HTERT RPE-1 (cell line): ENCODE measurements around the gene STAT5B.
"Not testable (repeated sequence)": the region's sequence is repeated elsewhere in the genome, so short reads cannot be mapped to it uniquely, and the experiment has no call there.

Experiments
- in situ Hi-C: fragments of 300-500 bp; cut with MboI; formaldehyde crosslinking; loops from 4 replicates; pipeline ENCODE4 v1.14.3; 2020; ENCODE audit warnings: low sequenced_read_pairs

Gene STAT5B

DNA sequence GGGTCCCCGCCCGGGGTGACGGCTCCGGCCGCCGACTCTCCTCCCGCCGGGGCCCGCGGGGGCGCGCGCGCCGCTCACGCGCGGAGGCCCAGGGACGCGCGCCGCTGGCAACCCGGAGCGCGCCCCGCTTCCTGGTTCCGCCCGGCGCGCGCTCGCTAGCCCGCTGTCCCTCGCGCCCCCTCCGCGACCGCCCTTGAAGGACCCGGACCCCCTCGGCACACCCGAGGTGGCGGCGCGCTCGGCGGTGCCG is at the start of gene STAT5B:
Gene STAT5B, minus strand, starts transcription at position 33 of the 250 bp plus-strand sequence. CDS start 44,264 bp downstream, outside the sequence.
- in situ Hi-C loops: no loop called here

DNA sequence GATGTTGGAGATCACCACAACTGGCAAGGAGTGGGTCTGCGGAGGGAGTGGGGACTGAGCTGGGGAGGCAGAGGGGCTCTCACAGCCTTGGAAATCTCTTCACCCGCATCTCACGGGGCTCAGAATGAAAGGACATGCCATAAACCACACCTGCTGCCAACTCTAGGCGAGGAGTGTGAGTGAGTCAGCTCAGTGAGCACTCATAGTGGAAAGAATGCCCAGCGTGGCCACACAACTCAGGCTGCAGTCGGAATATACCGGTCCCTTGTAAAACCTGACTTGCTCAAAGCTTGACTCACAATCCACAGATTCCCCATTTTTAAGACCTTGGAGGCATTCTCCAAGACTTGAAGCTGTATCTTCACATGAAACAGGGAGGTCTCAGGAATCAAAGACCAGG is 48.8 kb upstream of the STAT5B start:
- in situ Hi-C loops: no loop called here

DNA sequence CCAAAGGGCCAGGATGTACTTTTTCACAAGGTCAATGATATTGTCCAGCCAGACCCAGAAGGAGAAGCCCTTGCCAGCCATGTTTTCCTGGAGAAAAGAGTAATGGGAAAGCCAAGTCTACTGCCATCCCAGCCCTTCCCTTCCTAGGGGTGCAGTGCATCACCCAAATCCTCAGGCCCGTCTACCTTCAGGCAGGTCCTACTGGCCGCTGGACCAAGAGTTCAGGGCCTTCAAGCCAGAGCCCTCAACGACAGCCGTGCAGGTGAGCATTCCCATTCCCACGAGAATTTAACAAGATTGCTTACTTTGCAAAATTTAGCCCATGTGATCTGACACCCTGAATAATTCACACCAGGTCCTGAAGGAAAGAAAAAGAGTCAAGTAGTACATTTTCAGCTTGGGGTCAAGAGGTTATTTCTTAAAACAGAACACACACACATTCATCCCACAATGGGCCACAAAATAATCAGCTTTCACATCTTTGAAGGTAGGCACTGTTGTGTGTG is 47.1 kb upstream of the STAT5B start:
- in situ Hi-C loops: no loop called here

DNA sequence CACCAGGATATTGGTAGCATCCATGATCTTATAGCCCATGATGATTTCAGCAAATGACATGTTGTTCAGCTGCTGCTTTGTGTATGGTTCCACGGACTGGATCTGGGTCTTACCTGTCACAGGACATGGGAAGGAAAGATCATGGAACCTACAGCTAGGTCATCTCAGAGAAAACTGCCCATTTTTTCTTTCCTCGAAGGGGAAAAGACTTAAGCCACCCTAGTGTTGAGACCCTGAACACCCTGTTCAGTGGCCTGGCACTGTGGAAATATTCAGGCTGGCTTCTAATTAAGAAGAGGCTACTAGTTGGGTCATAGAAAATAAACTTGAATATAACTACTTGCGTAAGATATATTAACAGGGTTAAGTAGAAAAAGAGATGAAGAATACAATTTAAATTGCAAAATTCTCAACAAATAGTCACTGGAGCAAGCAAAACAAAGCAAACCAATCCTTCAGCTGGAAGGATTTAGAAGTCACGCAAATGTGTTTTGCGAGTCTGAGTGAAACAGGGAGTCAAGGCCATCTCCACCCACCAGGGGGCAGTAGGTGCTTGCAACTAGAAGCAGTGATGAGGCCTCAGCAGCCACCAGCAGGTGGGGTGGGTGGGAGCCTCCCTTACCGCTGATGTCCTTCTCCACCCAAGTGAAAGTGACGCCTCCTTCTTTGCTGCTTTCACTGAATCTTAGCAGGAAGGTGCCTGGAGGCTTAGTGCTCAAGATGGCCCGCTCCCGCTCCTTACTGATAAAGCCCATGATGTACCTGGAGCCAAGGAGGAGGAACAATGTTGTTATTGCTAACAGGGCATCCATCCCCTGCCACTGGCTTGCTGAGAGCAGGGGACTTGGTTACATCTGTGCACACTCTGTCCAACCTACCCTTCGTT is 46.4 kb upstream of the STAT5B start:
- in situ Hi-C loops: no loop called here

GRCh38 chr17:42321555-42321954 is 45.4 kb upstream of the STAT5B start:
- in situ Hi-C loops: no loop called here

DNA sequence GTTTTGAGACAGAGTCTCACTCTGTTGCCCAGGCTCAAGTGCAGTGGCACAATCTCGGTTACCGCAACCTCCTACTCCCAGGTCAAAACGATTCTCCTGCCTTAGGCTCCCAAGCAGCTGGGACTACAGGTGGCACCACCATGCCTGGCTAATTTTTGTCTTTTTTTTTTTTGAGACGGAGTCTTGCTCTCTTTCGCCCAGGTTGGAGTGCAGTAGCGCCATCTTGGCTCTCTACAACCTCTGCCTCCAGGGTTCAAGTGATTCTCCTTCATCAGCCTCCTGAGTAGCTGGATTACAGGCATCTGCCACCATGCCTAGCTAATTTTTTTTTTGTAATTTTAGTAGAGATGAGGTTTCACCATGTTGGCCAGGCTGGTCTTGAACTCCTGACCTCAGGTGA is 41.8 kb upstream of the STAT5B start:
- in situ Hi-C loops: not testable (repeated sequence)

DNA sequence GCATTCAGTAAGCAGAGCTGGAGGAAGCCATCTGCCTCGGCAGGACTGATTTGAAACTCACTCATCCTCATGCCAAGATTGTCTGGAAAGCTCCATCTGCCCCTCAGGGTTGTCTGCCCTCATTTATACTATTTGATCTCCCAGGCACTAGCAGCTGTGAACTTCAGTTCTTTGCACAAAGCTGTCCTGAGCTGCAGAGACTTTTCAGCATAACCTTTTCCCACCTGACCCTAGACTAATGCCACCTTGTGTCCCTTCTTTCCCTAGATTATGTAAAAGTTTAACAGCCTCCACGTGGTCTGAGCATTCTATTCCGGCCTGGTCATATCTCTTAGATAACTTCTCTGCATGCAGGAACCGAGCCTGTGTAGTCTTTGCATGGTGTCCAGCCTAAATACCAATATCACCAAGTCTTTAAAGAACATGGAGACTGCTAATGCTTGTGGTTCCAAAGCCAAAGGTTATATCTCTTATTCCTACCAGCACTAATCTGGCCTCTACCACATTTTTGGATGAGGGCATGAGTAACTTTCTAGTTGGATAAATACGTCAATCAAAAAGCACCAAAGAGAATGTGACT is 41.2 kb upstream of the STAT5B start:
- in situ Hi-C loops: no loop called here

- in situ Hi-C loops: no loop called here
These were observed 40.6 kb upstream of the STAT5B start for GRCh38 chr17:42316755-42317154.

DNA sequence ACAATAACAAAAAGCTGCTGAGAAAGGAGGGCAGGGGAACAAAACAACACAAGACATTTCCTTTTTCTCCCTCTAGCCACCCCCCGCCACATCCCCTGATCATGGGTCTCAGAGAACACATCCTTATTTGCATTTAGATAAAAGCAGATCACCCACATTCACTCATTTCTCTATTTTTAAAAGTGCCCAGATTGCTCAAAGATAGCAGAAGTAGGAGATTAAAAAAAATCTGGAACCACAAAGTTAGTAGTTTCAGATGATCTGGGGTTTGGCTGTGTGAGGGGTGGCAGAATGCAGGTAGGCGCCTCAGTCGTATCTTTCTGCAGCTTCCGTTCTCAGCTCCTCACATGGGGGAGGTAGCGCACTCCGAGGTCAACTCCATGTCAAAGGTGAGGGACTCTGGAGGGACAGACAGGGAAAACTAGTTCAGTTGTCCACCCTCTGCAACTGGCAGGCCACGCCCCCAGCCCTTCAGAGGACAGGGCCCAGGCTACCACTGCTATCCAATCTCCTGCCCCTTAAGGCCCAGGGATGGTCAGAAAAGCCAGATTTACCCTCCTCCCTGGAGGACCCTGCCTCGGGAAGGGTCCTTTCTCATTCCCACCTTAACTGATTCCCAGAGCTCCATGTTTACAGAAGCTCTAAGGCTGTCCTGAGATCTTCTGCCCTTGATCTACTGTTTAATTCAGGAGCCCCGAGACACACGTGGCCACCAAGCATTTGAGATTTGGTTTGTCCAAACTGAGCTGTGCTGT is 39.4 kb upstream of the STAT5B start:
- in situ Hi-C loops: no loop called here

DNA sequence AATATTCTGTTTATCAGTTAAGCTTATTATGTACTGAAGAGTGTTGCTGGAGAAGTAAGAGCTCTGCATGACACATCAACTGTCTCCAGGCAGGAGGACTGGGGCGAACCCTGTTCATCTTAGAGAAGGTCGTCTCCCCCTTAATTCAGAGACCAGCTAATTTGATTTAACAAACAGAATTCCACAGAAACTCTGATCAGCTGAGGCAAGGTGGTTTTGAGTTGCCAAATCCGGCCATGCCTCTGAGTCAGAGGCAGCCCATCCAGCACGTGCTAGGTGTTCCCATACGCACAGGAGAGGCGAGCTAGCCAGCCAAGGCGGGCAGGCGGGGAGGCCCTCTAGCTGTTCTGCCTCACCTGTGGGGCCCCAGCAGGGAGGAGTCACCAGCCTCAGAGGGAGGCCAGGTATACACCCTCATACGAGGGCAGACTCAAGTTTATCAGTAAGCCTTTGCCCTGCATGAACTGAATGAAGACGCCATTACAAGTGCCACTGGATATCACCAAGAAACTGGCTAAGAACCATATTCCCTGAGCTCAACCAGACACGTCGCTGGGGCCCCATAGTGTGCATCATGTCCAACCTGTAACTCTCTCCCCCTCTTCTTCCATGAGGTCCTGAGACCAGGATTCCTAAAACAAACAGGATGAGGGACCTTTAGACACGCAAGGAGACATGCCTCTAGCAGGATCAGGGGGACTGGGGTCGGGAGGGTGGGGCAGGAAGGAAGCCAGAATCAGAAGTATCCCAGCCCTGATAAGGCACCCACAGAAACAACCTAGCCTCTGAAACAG is 37.8 kb upstream of the STAT5B start:
- in situ Hi-C loops: no loop called here

- in situ Hi-C loops: no loop called here
These were observed 37.2 kb upstream of the STAT5B start for GRCh38 chr17:42313389-42313772.

- in situ Hi-C loops: no loop called here
These were observed 36.3 kb upstream of the STAT5B start for GRCh38 chr17:42312285-42313130.

GRCh38 chr17:42312035-42312284 is 35.8 kb upstream of the STAT5B start:
- in situ Hi-C loops: no loop called here

DNA sequence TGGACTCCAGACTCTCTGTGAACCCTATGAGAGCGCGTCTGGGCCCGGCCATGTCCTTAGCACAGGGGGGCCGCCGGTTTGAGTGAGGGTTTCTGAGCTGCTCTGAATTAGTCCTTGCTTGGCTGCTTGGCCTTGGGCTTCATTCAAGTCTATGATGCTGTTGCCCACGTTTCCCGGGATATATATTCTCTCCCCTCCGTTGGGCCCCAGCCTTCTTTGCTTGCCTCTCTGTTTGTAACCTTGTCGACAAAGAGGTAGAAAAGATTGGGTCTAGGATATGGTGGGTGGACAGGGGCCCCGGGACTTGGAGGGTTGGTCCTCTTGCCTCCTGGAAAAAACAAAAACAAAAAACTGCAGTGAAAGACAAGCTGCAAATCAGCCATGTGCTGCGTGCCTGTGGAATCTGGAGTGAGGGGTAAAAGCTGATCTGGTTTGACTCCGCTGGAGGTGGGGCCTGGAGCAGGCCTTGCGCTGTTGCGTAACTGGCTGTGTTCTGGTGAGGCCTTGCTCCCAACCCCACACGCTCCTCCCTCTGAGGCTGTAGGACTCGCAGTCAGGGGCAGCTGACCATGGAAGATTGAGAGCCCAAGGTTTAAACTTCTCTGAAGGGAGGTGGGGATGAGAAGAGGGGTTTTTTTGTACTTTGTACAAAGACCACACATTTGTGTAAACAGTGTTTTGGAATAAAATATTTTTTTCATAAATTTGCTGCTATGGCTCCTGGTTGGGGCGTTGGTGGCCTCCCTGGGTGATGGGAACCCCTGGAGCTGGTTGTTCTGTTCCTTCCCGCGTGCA is 35.2 kb upstream of the STAT5B start:
- in situ Hi-C loops: no loop called here

- in situ Hi-C loops: no loop called here
These were observed 34.6 kb upstream of the STAT5B start for GRCh38 chr17:42310787-42311215.

- in situ Hi-C loops: no loop called here
These were observed 34.0 kb upstream of the STAT5B start for GRCh38 chr17:42309986-42310786.

- in situ Hi-C loops: no loop called here
These were observed 33.0 kb upstream of the STAT5B start for GRCh38 chr17:42309142-42309541.

DNA sequence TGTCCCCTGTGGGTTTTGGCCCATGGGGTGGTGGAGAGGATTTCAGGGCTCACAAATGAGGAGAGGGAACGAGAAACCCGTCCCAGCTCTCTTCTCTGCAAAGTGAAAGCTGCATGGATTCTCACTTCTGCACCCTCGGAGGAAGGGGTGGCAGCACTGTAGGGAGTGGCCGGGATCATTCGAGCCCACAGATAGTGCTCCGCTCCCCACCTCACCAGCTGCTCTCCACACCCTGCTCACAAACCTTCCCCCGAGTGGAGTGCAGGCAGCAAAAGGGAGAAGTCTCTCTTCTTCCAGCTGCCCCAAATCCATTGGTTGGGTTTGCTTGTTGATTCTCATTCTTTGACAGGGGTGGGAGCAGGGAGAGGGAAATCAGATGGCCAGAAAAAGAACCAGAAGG is 32.3 kb upstream of the STAT5B start:
- in situ Hi-C loops: no loop called here
